Embryonic facial prominence (tissue), 1 donor: ENCODE results near the gene ZNF569.
"Not testable (repeated sequence)": the region's sequence is repeated elsewhere in the genome, so short reads cannot be mapped to it uniquely, and the experiment has no call there.

Experiments used
- DNase-seq: peaks from one replicate; pipeline ENCODE4 v3.0.0-alpha.2; 2016; ENCODE audit errors: extremely low spot score

The ZNF569 gene

GRCh38 chr19:37466798-37467607 is at the start of gene ZNF569:
ZNF569 (minus strand) TSS chr19:37467444; CDS start chr19:37444921, 22,523 bp downstream.
- peak; percentile 91 for DNase-seq

GRCh38 chr19:37513397-37513796 is 46.2 kb upstream of the ZNF569 start:
- no peak for DNase-seq

- no peak for DNase-seq
Measured at GRCh38 chr19:37511821-37512220, 44.6 kb upstream of the ZNF569 start.

GRCh38 chr19:37511186-37511585 is 43.9 kb upstream of the ZNF569 start:
- DNase-seq, result no peak

GRCh38 chr19:37507167-37507464 is 39.9 kb upstream of the ZNF569 start:
- DNase-seq, result no peak

- DNase-seq, result peak; percentile 74
Measured at GRCh38 chr19:37506387-37507166, 39.3 kb upstream of the ZNF569 start, which contains the start of gene ZNF793. ZNF793 (plus strand) TSS chr19:37506939; CDS start chr19:37523440, 16,501 bp downstream.

GRCh38 chr19:37505958-37506386 is 38.7 kb upstream of the ZNF569 start:
- no peak for DNase-seq

GRCh38 chr19:37492213-37492612 is 25.0 kb upstream of the ZNF569 start:
- DNase-seq, result no peak

GRCh38 chr19:37484406-37485168 is 17.3 kb upstream of the ZNF569 start:
- DNase-seq, result no peak

GRCh38 chr19:37472165-37472564 is 4.9 kb upstream of the ZNF569 start:
- DNase-seq, result no peak

- no peak for DNase-seq
Measured at GRCh38 chr19:37470216-37470615, 3.0 kb upstream of the ZNF569 start.

- peak; percentile 47 for DNase-seq
Measured at GRCh38 chr19:37468961-37469777, 1.9 kb upstream of the ZNF569 start, which contains the start of gene ZNF570. ZNF570 (plus strand) TSS chr19:37469356; CDS start chr19:37470355, 999 bp downstream.

GRCh38 chr19:37467608-37468090 is 405 bp upstream of the ZNF569 start:
- DNase-seq, result no peak

- DNase-seq, result no peak
Measured at GRCh38 chr19:37466277-37466797, 907 bp downstream of the ZNF569 start.

GRCh38 chr19:37452500-37453245 is 14.6 kb downstream of the ZNF569 start:
- no peak for DNase-seq

GRCh38 chr19:37413313-37414084 is 53.7 kb downstream of the ZNF569 start:
- DNase-seq, result no peak

- DNase-seq, result no peak
Measured at GRCh38 chr19:37412700-37413099, 54.5 kb downstream of the ZNF569 start.

GRCh38 chr19:37406140-37406846 is 61.0 kb downstream of the ZNF569 start:
- DNase-seq, result not testable (repeated sequence)

GRCh38 chr19:37403403-37403802 is 63.8 kb downstream of the ZNF569 start:
- DNase-seq, result no peak
